NCI-H1436 treated with DMSO at 0.1 percent for 48 hours (cell line): ENCODE results near the gene GLG1.
"Not testable (repeated sequence)": the region's sequence is repeated elsewhere in the genome, so short reads cannot be mapped to it uniquely, and the experiment has no call there.

Source experiments
- DNase-seq: peaks from one replicate; lab custom pipeline; 2025; lab: John Stamatoyannopoulos, UW

Gene GLG1

DNA sequence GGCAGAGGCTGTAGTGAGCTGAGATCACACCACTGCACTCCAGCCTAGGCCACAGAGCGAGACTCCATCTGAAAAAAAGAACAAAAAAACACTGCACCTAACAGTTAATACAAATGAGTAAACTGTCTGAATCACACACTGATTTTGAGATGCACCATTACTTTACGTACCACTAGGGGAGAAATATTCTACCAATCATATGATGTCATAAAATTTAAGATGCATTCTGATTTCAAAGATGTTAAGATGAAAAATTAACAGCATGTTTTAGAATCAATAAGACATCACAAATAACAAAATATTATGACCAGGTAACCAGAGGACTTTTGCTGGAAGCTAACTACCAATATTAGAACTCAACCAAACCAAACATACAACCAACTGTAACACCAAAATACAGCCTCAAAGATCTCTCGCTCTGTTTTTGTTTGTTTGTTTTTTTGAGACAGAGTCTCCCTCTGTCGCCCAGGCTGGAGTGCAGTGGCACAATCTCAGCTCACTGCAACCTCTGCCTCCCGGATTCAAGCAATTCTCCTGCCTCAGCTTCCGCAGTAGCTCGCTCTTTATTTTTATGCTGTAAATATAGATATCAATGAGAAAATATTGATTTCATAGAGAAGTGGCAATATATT lies 31.6 kb downstream of the GLG1 start:
- DNase-seq = no peak

DNA sequence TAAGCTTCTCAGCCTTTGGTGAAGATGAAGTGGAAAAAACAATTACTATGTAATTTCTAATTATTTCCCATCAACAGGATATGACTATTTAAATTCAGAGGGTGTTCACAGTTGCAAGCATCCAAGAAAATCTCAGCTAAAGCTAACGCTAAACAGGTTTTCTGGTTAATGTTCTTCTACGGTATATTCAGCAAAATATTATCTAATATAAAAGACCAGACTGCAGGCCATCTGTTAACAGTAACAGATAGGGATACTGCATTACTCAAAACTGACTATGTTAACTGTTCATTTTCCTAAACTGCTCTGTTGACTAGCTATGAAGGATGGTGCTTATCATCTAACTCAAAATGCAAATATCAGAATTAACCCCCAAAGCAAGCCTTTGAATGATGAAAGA lies 32.8 kb downstream of the GLG1 start:
- no peak for DNase-seq

DNA sequence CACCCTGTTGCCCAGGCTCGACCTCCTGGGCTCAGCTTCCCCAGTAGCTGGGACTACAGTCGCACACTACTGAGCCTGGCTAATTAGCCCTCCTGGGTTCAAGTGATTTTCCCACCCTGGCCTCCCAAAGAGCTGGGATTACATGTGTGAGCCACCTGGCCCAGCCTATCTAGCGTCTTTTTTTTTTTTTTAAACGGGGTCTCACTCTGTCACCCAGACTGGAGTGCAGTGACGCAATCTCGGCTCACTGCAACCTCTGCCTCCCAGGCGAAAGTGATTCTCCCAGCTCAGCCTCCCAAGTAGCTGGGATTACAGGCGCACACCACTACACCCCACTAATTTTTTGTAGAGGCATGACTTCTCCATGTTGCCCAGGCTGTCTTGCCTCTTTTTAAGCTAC lies 33.3 kb downstream of the GLG1 start:
- DNase-seq = no peak

DNA sequence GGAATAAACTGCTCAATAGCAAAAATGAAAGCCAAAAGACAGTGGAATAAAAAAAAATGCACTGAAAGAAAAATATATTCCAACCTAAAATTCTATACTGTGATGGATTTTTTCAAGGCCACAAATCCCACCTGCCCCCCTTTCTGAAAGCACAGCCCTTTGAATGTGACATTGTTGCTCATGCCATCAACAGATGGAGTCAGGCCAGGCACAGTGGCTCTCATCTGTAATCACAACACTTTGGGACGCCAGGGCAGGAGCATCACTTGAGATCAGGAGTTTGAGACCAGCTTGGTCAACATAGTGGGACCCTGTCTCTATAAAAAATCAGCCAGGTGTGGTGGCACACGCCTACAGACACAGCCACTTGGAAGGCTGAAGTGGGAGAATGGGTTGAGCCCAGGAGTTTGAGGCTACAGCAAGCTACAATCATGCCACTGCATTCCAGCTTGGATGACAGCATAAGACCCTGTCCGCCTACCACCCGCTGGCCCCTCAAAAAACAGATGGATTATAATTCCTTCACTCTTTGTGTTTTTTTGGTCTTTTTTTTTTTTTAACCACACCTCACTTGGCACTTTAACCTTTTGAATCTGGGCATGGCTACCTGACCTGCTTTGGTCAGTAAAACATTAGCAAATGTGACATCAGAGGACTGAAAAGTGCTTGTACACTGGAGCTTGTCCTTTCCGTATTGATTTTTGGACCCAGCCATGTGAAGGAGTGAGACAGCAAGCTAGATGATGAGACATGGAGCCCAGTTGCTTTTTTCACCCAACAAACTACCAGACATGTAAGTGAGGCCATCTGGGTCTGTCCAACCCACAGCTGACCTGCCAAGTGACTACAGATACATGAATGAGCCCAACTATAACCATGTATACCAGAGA lies 36.3 kb downstream of the GLG1 start:
- DNase-seq = no peak

DNA sequence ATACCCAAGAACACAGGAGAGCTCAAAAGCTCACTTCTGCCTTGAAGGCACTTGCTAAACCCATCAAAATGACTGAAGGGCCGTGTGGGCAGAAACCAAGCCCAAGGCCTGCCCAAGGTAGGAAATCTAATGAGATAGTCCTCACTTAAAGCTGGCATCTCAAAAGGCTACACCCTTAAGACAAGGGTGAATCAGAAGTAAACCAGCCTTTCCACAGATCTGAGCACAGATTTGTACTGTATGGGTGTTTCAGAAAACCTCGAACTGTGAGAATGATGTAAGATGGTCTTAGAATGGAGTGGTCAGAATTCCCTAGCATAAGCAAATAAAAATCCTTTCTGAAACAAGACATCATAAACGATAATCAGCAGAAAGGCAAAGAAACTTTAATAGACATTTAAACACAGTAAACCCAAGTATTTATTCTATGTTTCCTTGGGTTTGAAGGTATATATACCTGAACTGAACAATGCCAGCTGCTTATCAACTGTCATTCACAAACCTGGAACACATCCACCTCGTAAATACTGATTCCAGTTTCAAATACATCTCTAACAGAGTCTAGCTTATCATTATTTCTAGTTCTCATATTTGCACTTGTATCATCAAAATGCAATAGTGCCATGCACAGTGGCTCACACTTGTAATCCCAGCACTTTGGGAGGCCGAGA lies 37.8 kb downstream of the GLG1 start:
- DNase-seq = no peak

DNA sequence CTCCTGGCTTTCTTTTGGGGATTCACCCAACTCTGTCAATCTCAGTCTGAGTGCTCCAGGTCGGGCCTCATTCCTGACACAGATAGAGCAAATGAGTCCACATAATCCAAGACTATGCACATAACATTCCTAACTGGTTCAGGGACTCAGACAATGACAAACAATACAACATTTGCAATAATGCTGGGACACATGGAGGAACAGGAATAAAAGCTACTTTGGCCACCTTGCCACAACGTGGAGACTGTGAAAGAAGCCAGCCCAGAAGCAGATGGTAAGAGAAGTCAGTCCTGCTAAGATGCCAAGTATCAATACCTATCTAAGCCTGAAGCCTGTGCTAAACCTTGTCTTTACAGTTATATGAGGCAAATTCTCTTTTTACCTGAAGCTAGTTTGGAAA lies 39.0 kb downstream of the GLG1 start:
- no peak for DNase-seq

DNA sequence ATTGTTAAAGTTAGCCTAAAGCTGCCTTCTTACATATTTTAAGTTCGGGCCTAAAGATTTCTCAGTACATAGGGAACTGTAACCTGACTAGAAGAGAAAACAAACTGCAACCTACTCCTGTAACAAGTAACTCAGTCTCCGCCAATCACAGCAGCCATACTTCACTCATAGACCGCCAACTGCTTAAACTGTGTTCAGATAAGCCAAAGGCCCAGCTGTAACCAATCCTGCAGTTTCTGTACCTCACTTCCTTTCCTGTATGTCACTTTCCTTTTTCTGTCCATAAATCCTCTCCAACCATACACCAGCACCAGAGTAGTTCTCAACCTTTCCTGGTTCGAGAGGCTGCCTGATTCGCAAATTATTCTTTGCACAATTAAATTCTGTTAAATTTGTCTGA lies 41.5 kb downstream of the GLG1 start:
- no peak for DNase-seq

DNA sequence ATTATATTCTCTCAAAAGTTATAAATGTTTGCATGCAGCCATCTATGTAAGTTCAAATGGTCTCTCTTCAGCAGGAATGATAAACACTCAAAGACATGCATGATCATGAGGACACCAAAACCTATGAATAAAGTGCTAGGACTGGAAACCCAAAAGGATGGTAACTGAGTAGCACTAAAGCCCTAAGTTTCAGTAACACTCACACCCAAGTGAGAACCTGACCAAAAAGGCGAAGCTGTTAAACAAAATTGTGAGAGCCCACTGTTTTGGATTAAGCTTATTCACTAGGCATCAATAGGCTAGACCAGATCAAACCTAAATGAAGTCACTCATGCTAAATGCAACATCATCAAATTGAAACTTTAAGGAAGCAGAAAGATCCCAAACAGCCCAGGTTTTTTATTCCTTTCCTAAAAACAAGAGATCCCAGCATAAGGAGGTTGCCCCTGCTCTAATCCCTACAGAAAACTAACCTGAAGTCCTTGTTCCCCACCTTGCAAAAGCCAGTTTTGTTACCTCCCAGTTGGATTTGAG lies 42.4 kb downstream of the GLG1 start:
- no peak for DNase-seq

DNA sequence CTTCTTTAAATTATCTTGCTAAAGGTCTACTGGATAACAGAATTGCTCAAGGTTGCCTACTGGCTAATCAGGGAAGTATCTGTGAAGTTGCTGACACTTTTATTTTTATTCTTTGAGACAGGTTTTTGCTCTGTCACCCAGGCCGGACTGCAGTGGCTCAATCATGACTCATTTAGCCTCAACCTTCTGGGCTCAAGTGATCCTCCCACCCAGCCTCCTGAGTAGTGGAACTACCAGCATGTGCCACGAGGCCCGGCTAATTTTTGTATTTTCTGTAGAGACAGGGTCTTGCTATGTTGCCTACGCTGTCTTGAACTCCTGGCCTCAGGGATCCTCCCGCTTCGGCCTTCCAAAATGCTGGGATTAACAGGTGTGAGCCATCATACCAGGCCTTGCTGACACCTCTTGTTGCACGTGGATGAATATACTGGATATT lies 43.1 kb downstream of the GLG1 start:
- no peak for DNase-seq

DNA sequence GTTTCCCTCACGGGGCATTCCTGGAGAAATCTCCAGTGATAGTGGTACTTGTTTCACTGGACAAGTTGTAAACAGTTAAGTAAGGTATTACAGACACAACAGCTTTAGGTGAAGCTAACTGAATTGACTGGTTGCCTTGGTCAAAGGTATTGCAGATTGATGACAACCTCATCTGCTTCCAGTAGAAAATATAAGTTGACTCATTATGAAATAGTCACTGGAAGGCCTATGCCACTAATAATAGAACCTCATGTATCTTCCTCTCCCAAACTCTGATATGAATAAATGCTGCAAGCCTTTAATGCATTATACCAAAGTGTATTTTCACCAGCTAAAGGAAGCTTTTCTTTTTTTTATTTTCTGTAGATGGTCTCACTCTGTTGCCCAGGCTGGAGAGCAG lies 44.8 kb downstream of the GLG1 start:
- DNase-seq = no peak

DNA sequence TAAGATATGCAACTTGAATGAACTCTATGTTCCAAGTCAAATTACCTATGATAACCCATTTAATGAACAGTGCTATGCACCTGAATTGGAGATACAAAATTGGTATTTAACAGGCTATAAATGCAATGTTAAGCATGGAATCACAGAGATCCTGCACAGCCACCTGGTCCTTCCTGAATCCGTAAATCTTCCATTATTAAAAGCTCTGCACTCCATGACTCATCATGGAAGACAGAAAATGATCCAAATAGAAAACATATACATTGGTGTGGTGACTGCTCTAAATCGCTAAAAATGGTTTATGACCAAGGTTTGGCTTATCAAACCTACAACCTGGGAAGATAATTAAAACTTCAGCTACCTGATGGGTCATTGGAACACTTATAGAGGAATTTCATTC lies 45.3 kb downstream of the GLG1 start:
- no peak for DNase-seq

DNA sequence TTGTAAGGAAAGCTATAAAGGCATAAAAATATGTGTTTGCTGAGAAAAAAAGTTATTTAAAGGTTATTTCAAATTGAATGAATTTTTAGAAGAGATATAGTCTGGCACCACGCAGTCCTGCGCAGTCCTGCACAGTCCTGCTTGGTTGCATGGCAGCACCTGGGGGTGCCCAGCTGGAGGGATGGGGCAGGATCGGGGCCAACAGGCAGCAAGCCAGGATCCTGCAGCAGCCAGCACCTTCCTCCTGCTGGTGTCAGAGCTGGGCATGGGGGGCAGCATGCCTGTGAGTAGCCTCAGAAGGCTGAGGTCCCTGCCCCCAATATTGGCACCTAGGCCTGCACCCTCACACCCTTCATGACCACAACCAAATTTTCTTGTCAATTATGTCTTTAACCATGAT lies 46.0 kb downstream of the GLG1 start:
- no peak for DNase-seq

DNA sequence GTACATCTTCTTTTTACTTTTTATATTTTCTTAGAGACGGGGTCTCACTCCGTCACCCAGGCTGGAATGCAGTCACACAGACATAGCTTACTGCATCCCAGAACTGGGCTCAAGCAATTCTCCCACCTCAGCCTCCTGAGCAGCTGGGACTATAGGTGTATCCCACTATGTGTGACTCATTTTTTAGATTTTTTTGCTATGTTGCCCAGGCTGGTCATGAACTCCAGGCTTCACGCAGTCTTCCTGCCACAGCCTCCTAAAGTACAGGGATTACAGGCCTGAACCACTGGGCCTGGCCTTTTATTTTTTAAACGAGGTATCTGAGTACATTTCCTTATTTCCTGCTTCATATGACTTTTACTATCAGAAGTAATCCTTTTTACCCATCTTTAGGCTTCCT lies 48.0 kb downstream of the GLG1 start:
- no peak for DNase-seq

DNA sequence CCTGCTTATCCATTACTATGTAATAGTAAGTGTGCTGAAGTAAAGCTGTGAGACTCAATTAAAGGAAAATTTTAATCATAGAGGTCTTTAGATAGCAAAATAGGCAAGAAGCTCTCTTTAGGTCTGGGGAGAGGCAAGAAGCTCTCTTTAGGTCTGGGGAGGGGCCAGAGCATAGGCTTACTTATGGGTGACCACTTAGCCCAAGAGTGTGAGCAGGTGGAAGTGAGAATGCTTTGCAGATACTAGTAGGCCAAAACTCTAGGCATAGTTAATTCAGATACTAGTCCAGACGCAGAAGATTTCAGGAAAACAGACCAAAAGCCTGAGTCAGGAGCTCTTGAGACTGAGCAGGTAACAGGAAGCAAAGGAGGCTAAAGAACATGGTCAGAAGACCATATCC lies 49.6 kb downstream of the GLG1 start:
- no peak for DNase-seq

DNA sequence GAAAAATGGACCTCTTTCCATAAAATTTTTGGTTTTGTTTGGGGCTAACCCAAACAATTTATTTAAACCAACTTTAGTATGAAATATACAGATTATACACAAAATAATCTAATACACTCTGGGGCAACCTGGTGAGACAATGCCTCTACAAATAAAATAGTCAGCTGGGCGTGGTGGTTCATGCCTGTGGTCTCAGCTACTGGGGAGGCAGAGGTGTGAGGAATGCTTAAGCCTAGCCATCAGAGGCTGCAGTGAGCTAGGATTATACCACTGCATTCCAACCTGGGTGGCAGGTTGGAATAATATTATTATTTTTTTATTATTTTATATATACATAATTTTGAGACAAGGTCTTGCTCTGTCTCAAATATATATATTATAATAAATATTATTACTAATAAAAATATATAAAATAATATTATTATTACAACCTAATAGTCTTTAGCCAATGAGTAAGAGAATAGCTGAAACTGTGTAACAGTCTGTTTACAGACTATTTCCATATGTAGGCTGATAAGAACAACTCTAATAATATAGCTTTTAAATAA lies 50.5 kb downstream of the GLG1 start:
- no peak for DNase-seq

DNA sequence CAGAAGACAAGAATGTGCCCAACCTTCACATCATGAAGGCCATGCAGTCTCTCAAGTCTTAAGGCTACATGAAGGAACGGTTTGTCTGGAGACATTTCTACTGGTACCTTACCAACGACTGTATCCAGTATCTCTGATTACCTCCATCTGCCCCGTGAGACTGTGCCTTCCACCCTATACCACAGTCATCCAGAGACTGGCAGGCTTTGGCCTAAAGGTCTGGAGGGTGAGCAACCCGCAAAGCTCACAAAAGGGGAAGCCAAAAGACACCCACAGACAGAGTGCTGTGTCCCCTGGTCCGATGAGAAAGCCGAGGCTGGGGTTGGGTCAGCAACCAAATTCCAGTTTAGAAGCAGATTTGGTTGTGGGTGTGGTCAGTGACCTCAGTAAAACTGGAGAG lies 54.6 kb downstream of the GLG1 start:
- not testable (repeated sequence) for DNase-seq

DNA sequence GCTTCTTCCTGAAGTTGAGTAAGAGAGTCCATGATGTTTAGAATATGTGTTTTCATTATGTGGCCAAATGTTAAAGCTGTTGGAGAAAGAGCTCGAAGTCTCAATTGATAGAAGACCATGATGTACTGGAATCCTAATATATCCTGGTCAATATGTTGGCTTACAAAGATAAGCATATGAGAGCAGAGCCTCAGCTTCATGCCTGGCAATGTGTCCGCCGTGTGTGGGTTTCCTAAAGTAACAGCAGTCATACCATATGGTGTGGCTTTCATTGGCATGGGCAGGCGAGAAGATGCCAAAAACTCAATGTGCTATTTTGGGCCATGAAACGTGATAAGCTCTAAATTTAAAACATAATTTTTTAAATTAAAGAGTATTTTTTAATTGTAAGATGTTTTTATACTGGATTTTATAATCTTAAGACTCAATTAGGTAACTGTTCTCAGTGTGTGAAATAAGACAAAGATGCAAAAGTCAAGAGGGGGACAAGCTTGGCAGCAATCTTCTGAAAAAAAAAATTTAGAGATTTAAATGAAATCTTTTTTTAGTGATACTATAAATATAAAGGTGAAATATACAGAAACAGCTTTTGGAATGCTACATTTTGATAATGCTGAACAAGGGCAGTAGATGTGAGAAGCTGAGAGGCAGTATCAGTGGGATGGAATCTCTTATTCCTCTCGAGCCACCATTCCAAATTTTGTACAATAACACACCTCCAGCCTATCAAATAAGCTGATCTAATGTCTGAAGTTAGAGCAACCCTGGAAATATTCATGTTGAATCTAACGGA lies 56.5 kb downstream of the GLG1 start:
- DNase-seq = not testable (repeated sequence)

DNA sequence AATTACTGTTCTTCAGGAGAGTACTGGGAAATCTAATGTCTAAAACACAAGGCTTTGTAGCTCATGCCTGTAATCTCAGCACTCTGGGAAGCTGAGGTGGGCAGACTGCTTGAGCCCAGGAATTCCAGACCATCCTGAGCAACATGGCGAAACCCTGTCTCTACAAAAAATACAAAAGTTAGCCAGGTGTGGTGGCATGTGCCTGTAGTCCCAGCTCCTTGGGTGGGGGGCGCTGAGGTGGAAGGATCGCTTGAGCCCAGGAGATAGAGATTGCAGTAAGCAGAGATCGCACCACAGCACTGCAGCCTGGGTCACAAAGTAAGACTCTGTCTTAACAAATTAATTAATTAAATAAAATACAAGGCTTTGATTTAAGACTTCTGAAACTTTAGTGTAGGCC lies 60.8 kb downstream of the GLG1 start:
- not testable (repeated sequence) for DNase-seq

DNA sequence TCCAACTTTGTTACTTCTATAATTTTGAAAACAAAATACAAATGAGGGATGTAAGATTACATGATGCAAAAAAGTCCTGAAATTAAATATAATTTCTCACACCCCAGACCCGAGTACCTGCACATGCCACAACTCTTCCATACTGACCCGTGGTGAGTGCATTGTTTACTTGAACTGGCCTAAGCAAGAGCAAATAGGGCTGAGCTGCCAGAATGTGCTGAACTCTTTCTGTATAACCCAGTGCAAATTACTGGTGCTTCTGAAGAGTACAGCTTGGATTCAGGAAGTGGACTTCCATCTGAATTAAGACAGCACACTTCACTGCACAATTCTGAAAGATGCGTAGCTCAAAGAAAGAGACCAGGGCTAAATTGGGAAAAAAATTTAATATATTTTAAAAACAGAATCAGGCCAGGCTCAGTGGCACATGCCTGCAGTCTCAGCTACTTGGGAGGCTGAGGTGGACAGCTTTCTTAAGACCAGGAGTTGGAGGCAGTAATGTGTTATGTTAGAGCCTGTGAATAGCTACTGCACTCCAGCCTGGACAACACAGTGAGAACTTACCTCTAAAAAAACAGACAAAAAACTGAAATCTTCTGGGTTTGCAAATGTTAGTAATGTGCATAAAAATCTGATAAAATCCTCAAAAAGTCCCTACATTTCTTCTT lies 63.9 kb downstream of the GLG1 start:
- DNase-seq = not testable (repeated sequence)

DNA sequence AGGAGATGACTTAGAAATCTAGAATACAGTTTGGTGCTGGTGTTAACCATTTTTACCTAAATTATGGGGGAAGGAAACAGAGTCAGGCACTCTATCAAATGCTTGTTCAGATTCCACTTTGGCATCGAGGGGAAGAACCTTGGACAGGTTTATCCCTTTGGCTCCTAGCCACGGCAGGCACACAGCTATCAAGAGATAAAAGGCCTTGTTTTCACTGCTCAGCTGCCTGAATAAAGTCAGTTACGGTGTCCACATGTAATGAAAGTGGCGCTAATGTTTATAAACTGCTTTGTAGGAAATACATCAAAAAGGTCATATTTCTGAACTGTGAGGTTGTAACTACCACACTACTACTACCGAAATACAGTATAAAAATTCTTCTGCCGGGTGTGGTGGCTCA lies 66.3 kb downstream of the GLG1 start:
- not testable (repeated sequence) for DNase-seq

DNA sequence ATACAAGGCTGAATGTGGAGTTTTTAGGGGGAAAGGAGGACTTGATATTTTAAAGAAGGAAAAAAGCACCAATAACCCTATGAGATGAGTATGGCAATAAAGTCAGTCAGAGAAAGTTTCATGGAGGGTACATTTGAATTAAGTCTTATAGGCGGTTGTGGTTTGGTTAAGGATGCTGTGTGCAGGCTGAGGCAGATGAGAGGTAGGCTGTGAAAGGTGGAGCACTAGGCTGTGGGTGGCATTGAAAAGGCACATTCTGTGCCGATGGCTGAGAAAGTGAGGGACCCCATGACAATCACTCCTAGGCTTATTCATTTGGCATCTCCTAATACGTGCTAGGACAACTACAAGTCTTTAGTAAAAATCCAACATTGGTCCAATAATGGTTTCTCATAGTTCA lies 68.1 kb downstream of the GLG1 start:
- not testable (repeated sequence) for DNase-seq
